DLD1 (cell line): ENCODE measurements around the gene SND1.

Experiments
- in situ Hi-C: cut with HindIII; loops from 2 replicates; pipeline ENCODE4 v1.10.0; 2017; ENCODE audit warnings: low sequenced_read_pairs

SND1 gene

DNA sequence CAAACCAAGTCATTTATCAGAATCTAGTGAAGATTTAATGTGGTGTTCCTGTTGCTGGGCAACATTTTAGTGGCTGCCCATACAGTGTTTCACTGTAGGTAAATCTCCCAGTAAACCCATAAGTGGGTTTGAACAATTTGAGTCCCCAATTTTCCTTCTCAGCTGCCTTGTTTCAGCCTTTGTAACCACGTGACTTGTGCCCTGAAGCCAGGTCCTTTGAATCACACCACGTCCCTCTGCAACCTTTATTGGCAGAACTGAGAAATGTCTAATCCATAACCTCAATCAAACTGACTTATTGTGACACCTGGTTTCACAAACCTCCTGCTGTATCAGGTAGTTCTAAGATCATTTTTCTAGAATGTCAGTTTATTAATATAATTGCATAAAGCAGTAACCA is 30.1 kb downstream of the SND1 start:
- in situ Hi-C loops, result no loop called here

DNA sequence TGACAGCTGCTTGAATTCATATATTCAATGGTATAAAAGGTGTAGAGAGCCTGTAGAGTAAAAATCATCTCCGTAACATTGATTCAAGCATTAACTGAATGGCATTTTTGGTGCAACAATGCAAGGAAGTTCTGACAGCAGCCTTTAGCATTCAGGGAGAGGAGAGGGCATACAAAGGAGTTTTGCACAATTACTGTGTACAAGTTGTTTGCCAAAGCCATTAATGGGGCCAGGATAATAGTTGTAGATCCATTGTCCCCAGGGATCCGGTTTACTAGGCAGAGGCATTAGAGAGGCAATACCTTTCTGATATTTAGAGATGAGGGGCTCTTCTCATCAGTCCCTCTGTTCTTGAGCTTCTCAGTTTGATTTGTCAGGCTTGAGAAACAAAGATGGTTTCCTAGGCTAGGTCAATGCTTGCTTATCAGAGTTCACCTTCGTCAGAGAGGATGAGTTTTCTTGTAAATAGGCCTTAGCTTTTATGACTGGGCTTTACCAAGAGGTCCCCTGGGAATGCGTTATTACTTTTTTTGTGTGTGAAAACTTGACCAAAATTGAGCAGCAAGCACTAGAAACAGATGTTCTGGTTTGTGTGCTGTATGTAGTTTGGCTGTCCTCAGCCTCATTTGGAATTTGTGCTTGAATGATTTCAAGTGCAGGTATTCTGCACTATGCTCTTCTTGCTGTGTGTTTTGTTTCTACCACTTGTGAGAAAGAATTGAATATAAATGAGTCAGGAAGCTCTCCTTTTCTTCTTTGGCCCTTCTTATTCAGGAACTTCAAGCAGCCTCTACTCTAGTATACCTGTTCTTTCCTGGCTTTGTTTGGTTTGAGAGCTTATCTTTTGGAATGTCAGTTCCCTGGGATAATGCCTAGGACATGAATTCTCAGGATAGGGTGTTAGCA is 32.0 kb downstream of the SND1 start:
- in situ Hi-C loops, result no loop called here

DNA sequence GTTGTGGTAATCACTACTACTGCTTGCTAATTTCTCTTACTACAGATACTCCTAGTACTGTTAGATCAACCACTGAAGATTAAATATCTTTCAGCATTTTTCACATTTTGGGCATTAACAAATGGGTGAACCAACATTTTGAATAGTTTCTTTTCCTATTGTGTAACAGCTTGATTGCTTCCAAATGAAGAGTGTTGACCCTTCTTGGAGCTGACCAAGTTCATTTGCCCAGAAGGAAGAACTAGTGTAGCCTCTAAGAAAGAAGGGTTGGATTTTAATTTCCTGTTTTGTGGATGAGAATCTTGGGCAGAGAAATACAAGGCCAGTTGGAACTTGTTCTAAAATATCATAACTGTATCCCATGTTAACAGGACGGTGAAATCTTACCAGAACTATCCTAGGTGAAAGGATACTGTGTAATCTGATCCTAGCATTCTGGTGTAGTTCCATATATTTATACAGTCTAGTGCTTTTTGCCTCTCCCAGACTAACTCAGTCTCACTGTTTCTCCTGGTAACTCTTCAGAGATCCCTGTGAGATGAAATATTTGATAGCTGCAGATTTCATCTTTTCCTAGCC is 37.3 kb downstream of the SND1 start:
- in situ Hi-C loops, result no loop called here

DNA sequence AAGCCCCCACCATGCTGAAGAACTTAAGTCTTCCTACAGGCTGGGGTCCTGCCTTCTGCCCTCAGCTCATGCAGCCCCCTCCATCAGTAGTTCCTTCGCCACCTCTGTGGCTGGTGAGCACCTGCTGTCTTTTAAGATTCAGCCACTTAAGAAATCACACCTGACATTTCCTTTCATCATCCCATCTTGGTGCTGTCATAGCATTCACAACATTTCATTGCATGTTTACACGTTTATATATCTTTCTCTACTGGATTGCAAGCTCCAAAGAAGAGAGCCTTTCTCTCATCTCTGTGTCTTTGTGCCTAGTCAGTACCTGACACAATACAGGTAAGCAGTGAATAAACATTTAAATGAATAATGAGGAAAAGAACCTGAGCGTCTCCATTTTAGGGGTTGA is 38.3 kb downstream of the SND1 start:
- in situ Hi-C loops, result no loop called here

DNA sequence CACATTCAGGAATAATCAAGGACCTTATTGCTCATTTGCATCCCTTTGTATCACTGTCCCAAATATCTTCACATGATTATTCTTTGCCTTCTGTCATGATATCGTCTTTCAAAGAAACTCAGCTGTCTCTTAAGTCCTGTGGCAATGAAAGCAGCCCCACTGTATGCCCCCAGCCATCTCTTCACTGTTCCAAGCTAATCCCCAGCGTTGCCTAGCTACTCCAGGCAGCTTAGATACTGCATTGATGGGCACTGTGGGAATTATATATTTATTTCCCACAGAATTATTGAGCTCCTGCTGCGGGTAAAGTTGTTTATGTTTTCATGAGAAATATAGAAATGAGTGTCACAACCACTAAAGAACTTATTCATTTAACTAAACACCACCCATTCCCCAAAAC is 38.8 kb downstream of the SND1 start:
- in situ Hi-C loops, result no loop called here

DNA sequence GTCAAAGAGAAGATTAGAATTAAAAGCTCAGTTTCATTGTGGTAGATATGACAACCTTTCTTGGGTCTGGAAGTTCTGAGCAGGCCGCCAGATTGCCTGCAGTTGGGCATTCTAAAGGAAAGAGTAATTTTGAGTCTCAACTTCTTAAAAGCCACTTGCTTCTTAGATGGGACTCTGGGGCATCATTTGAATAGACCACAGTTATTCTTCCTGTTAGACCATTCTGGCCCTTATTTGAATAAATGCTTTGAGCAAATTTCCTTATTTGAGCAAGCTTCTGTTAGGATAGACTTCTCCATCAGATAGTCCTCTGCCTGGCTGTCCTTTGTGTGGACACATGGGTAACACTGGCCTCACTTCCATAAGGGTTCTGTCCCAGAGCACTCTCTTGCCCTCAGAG is 40.2 kb downstream of the SND1 start:
- in situ Hi-C loops, result no loop called here

DNA sequence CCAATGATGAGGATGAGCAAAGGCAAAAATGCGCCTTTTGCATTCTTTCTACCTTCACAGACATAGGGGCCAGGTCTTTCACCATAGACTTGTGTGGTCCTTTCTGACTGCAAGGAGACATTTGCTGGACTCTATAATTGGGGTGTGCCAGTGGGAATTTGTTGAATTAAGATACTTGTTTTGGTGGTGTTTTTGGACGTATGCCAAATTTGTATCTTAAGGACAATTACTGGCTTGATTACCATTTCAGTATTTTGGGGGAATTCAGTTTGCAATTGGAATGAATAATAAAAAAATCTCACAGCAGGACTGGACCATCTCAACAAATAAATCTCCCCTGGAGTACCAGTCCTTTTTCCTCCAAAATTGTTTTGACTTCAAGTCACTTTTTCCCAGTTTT is 47.9 kb downstream of the SND1 start:
- in situ Hi-C loops, result loop anchor here (25.0 kb wide), 1 partner anchor 512 kb away; no protein-coding TSS in a partner anchor

DNA sequence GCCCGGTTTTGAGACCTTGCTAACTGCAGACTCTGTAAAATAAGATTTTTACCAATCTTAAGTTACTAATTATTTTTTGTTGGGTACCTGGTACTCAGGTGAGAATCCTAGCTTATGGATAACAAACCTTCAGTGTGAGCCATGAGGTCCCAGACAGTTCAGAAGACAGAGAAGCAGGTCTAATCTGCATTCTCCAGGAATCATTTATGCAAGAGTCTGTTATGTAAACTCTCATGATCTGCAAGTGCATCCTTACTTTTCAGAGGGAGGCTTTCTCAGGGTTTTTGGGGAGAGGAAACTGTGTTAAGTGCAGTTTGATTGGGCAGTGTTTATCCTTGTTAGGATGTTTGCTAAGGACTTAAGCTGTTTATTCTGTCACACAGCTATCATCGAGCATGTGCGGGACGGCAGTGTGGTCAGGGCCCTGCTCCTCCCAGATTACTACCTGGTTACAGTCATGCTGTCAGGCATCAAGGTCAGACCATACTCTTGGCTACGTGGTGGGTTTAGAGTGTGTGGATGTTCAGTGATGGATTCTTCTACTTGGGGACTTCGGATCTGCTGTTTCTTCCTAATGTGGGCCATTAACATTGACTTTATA is 50.2 kb downstream of the SND1 start:
- in situ Hi-C loops, result loop anchor here (25.0 kb wide), 1 partner anchor 510 kb away; no protein-coding TSS in a partner anchor

DNA sequence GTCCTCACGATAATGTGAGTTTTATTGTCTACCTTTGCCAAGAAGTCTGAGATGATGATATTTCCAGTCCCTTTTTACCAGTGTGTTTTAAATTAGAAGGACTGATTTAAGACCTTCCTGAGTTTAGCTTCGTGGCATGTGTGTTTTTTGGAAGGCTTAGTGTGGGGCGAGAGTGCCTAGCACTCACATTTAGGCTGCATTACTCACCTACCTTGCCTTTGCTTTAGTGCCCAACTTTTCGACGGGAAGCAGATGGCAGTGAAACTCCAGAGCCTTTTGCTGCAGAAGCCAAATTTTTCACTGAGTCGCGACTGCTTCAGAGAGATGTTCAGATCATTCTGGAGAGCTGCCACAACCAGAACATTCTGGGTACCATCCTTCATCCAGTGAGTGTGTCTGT is 50.9 kb downstream of the SND1 start:
- in situ Hi-C loops, result loop anchor here (25.0 kb wide), 1 partner anchor 509 kb away; no protein-coding TSS in a partner anchor

DNA sequence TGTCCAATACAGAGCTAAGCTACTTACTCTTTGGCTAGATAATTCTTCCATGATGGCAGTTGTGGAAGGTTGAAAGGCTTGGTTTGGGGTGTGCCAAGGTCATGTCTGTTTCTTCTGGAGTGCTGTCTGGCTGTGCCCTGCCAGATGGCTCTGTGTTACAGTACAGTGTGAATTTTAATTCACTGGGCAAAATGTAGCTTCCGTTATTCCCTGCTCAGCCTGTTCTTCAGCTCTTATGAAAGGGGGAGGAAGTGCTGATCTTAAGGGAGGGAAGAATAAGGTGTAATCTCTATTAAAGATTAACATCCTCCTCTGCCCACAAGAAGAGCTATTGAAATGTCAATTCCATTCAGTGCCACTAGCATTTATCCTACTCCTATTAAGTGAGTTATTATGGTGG is 52.2 kb downstream of the SND1 start:
- in situ Hi-C loops, result loop anchor here (25.0 kb wide), 1 partner anchor 508 kb away; no protein-coding TSS in a partner anchor

DNA sequence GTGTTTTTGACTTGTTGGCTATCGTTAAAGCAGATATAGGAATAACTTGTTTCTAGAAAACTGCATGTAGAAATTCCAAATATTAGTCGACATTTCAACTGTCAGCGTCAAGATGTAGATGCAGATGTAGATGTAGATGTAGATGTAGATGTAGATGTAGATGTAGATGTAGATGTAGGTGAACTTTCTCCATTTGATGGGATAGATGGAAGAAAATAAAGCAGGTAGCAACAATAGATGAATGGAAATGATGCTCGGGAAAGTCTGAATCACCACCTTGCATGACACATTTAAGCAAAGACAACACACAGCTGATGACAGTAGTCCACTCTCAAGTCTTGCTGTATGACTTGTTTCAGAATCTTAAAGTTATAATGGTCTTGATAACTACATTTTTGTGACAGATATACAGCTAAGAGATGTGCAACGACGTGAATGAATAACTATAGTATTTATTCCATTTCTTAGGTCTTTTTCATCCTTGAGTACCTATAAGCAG is 53.5 kb downstream of the SND1 start:
- in situ Hi-C loops, result loop anchor here (25.0 kb wide), 1 partner anchor 507 kb away; no protein-coding TSS in a partner anchor

DNA sequence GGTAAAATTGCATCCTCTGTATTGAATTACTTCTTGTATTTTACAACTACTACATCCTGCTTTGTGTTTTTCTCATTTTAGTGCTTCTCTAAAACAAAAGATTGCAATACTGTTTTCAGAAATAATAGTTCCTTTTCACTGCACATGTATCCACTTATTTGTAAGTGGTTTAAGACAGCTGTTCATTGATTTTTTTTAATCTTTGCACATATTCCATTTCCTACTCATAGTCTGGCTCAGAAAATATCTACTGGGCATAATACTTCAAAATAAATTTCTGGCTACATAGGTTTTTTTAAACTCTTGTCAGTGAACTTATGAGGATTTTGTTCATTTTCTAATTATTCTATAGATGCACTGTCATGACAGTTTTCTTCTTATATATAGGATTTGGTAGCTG is 54.8 kb downstream of the SND1 start:
- in situ Hi-C loops, result loop anchor here (25.0 kb wide), 1 partner anchor 506 kb away; no protein-coding TSS in a partner anchor

DNA sequence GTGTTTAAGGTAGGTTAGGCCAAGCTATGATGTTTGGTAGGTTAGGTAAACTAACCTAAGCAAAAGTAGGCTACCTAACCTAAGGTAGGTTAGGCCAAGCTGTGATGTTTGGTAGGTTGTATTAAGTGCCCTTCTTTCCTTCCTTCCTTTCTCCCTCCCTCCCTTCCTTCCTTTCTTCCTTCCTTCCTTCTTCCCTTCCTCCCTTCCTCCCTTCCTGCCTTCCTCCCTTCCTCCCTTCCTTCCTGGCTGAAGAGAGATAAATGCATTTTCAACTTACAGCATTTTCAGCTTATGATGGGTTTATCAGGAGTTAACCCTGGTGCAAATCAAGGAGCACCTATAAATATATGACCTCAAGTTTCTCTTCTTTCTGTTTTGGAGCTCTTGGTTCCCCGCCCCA is 56.2 kb downstream of the SND1 start:
- in situ Hi-C loops, result loop anchor here (25.0 kb wide), 1 partner anchor 504 kb away; no protein-coding TSS in a partner anchor

DNA sequence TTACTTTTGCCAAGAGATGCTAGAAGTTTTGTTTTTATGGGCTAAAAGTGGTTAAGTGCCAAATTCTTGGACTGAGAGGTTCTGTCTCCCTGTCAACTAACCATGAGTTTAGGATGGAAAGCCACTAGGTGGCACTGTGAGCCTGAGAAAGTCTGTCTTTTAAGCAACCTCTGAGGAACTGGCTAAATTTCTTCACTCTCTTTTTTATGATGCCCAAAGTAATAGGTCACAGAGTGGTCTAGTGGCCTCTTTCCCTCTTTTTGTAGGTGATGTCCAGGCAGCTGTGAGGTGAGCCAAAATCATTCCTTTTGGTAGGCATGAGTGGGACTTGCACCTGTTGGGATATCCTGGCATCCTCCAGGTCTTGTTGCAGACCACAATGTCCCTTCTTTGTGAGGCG is 56.8 kb downstream of the SND1 start:
- in situ Hi-C loops, result loop anchor here (25.0 kb wide), 1 partner anchor 504 kb away; no protein-coding TSS in a partner anchor

DNA sequence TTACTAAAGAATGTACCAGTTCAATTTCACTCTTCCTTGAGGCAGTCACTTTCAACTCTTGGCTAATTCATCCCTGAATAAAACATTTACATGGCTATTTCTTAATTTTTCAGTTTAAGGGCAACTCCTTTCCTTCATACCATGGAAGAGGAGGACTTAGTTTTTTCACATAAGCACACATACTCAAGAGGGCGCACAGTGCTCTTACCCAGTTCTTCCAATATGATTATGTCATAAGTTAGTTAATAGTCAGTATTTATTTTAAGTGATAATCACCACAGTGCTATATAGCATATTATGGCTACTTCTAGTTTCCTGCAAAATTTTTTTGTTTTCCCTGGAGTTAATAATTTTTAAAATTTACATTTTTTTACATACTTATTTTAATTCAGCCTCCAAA is 58.6 kb downstream of the SND1 start:
- in situ Hi-C loops, result loop anchor here (25.0 kb wide), 1 partner anchor 502 kb away; no protein-coding TSS in a partner anchor

DNA sequence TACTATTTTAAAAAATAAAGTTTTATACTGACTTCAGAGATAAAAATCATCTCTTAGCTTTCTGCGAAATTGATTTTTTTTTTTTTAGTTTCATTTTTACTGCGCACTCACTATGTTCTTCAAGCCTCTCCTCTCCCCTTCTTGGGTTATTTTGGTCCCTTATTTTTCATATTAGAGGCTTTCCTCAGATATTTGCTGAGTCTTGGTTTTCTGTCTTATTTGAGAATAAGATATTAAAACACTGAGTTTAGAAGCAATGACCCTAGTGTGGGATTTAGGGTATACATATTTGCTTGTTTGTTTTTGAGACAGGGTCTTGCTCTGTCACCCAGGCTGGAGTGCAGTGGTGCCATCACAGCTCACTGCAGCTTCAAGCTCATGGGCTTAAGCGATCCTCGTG is 59.9 kb downstream of the SND1 start:
- in situ Hi-C loops, result loop anchor here (25.0 kb wide), 1 partner anchor 500 kb away; no protein-coding TSS in a partner anchor

DNA sequence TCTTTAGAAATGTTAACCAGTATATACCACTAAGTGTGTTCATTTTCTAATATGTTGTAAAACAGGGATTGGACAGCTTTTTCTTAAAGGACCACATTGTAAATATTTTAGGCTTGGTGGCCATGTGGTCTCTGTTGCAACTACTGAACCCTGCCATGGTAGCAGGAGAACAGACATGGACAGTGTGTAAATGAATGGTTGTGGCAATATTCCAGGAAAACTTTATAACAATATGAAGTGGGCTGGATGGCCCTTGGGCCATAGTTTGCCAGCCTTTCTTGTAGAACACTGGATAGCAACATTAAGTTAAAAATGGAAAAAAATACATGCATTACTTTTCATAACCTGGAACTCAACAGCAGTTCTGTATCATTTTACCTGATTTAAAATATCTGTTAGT is 61.0 kb downstream of the SND1 start:
- in situ Hi-C loops, result loop anchor here (25.0 kb wide), 1 partner anchor 499 kb away; no protein-coding TSS in a partner anchor

DNA sequence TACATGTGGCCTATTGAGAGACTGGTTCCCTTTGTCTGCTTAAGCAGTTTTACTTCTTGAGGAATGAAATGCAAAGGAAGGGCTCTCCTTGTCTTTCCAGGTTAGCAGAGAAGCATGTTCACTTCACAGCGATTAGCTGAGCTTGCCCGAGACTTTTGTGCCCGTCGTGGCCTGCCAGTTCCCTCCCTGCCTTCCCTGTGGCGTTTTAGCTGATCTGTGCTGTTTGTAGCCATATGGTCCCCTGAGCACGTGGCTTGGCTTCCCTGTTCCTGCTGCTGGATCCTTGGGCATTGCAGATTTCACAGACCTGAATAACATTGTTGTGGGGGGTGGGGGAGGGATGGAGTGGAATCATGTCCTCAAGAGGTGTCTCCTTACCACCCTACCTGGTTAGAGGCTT is 61.8 kb downstream of the SND1 start:
- in situ Hi-C loops, result loop anchor here (25.0 kb wide), 1 partner anchor 499 kb away; no protein-coding TSS in a partner anchor

DNA sequence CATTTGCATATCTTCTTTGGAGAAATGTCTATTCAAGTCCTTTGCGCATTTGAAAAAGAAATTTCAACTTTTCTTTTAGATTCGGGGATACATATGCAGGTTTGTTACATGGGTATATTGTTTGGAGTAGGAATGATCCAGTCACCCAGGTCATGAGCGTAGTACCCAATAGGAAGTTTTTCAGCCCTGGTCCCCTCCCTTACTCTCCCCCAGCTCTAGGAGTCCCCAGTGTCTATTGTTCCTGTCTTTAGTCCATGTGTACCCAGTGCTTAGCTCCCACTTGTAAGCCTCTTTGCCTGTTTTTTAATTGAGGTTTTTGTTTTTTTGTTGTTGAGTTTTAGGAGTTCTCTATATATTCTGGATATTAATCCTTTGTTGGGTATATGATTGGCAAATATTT is 63.3 kb downstream of the SND1 start:
- in situ Hi-C loops, result loop anchor here (25.0 kb wide), 1 partner anchor 497 kb away; no protein-coding TSS in a partner anchor

DNA sequence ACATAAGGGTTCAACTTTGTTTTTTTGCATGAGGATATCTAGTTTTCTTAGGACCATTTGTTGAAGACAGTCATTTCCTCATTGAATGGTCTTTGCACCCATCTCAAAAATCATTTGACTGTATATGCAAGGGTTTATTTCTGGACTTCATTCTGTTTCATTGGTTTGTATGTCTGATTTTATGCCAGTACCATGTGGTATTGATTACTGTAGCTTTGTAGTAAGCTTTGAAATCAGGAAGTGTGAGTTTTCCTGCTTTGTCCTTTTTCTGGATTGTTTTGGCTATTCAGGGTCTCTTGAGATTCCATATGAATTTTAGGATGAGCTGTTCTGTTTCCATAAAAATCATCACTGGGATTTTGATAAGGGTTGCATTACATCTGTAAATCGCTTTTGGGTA is 63.9 kb downstream of the SND1 start:
- in situ Hi-C loops, result loop anchor here (25.0 kb wide), 1 partner anchor 496 kb away; no protein-coding TSS in a partner anchor
